H9 (cell line): ENCODE data around the gene CHPT1. TPM values are rescaled to one million over a fixed set of nuclear protein-coding genes. Genes with fewer than 3 reads are reported as not detected.

ENCODE experiments used
- DNase-seq: peaks from one replicate; pipeline ENCODE4 v3.0.0-alpha.2; 2017
- H2AFZ ChIP-seq: one replicate; pipeline ENCODE4 v1.6.1; 2013; ENCODE audit warnings: mild to moderate bottlenecking, low read length, control low read depth, moderate library complexity
- H2AK5ac ChIP-seq: 2 replicates; pipeline ENCODE4 v1.6.1; 2013; ENCODE audit warnings: low read length, control low read depth, mixed read lengths; ENCODE audit not compliant: insufficient read length
- H2BK120ac ChIP-seq: one replicate; pipeline ENCODE4 v1.6.1; 2013; ENCODE audit warnings: low read depth, mild to moderate bottlenecking, low read length, control low read depth, inconsistent platforms; ENCODE audit not compliant: poor library complexity, severe bottlenecking
- H2BK12ac ChIP-seq: 2 replicates; pipeline ENCODE4 v1.6.1; 2013; ENCODE audit warnings: low read length, control low read depth, mixed read lengths, low read depth; ENCODE audit not compliant: insufficient read length
- H2BK15ac ChIP-seq: 2 replicates; pipeline ENCODE4 v1.6.1; 2013; ENCODE audit warnings: low read depth, low read length, control low read depth
- H2BK20ac ChIP-seq: one replicate; pipeline ENCODE4 v1.6.1; 2013; ENCODE audit warnings: low read depth, mild to moderate bottlenecking, low read length, control low read depth, inconsistent platforms; ENCODE audit not compliant: poor library complexity, severe bottlenecking
- H2BK5ac ChIP-seq: 2 replicates; pipeline ENCODE4 v1.6.1; 2013; ENCODE audit warnings: low read length, control low read depth, mixed read lengths; ENCODE audit not compliant: insufficient read length
- H3K14ac ChIP-seq: 2 replicates; pipeline ENCODE4 v1.6.1; 2013; ENCODE audit warnings: low read length, control low read depth; ENCODE audit not compliant: insufficient read depth
- H3K18ac ChIP-seq: 2 replicates; pipeline ENCODE4 v1.6.1; 2013; ENCODE audit warnings: low read depth, mild to moderate bottlenecking, mixed read lengths, low read length, control low read depth; ENCODE audit not compliant: insufficient read length
- H3K23ac ChIP-seq: 2 replicates; pipeline ENCODE4 v1.6.1; 2013; ENCODE audit warnings: low read length, control low read depth, mixed read lengths, low read depth; ENCODE audit not compliant: insufficient read length
- H3K23me2 ChIP-seq: 2 replicates; pipeline ENCODE4 v1.6.1; 2013; ENCODE audit warnings: low read depth, mild to moderate bottlenecking, mixed read lengths, low read length, control low read depth; ENCODE audit not compliant: insufficient read length, poor library complexity, severe bottlenecking
- H3K27ac ChIP-seq: 2 replicates; pipeline ENCODE4 v1.5.1; 2013; ENCODE audit warnings: low read length, control low read depth, mixed read lengths, low read depth; ENCODE audit not compliant: insufficient read length
- H3K27me3 ChIP-seq: 2 replicates; pipeline ENCODE4 v1.6.1; 2013; ENCODE audit warnings: low read length, control low read depth, inconsistent platforms; ENCODE audit not compliant: insufficient read depth
- H3K4ac ChIP-seq: 2 replicates; pipeline ENCODE4 v1.6.1; 2013; ENCODE audit warnings: low read depth, mild to moderate bottlenecking, control low read depth, inconsistent platforms, low read length, moderate library complexity
- H3K4me1 ChIP-seq: 2 replicates; pipeline ENCODE4 v1.6.1; 2013; ENCODE audit warnings: low read length, control low read depth, inconsistent platforms; ENCODE audit not compliant: insufficient read depth
- H3K4me2 ChIP-seq: 2 replicates; pipeline ENCODE4 v1.6.1; 2013; ENCODE audit warnings: low read length, control low read depth, mixed read lengths; ENCODE audit not compliant: insufficient read length, insufficient read depth
- H3K56ac ChIP-seq: 2 replicates; pipeline ENCODE4 v1.6.1; 2013; ENCODE audit warnings: low read depth, mild to moderate bottlenecking, mixed read lengths, low read length, control low read depth; ENCODE audit not compliant: insufficient read length
- H3K79me1 ChIP-seq: 2 replicates; pipeline ENCODE4 v1.6.1; 2013; ENCODE audit warnings: low read depth, mild to moderate bottlenecking, moderate library complexity, low read length, control low read depth, inconsistent platforms; ENCODE audit not compliant: insufficient read depth, poor library complexity, severe bottlenecking
- H3K79me2 ChIP-seq: 2 replicates; pipeline ENCODE4 v1.6.1; 2013; ENCODE audit warnings: low read length, control low read depth, inconsistent platforms; ENCODE audit not compliant: insufficient read depth
- H3K9ac ChIP-seq: 2 replicates; pipeline ENCODE4 v1.6.1; 2013; ENCODE audit warnings: low read length, control low read depth, mixed read lengths; ENCODE audit not compliant: insufficient read length; ENCODE audit errors: extremely low read depth
- H3K9me3 ChIP-seq: one replicate; pipeline ENCODE4 v1.6.1; 2013; ENCODE audit warnings: low read depth, low read length, inconsistent platforms; ENCODE audit not compliant: control insufficient read depth
- H3T11ph ChIP-seq: one replicate; pipeline ENCODE4 v1.6.1; 2013; ENCODE audit warnings: mild to moderate bottlenecking, low read length, control low read depth, inconsistent platforms
- H4K20me1 ChIP-seq: one replicate; pipeline ENCODE4 v1.6.1; 2013; ENCODE audit not compliant: control insufficient read depth, insufficient read length, insufficient read depth
- H4K5ac ChIP-seq: 2 replicates; pipeline ENCODE4 v1.6.1; 2013; ENCODE audit warnings: low read depth, mild to moderate bottlenecking, mixed read lengths, low read length, control low read depth; ENCODE audit not compliant: insufficient read length
- H4K8ac ChIP-seq: replicated peaks from 2 replicates; pipeline ENCODE4 v1.6.1; 2013; ENCODE audit warnings: low read length, control low read depth, mixed read lengths, low read depth; ENCODE audit not compliant: insufficient read length
- H4K91ac ChIP-seq: 2 replicates; pipeline ENCODE4 v1.6.1; 2013; ENCODE audit warnings: low read depth, mild to moderate bottlenecking, moderate library complexity, mixed read lengths, low read length, control low read depth; ENCODE audit not compliant: insufficient read length
- H3K27ac Mint-ChIP-seq, 3 experiments: 2 replicates in 2 of 3; 3 replicates in 1 of 3; pipeline ENCODE4 v1.8.0; 2020 to 2021; ENCODE audit warnings: mixed read lengths in 3 of 3, mild to moderate bottlenecking in 1 of 3, moderate library complexity in 1 of 3
- H3K27me3 Mint-ChIP-seq: 2 replicates; pipeline ENCODE4 v1.8.0; 2021; ENCODE audit warnings: low read depth, mild to moderate bottlenecking, moderate library complexity, mixed read lengths
- H3K36me3 Mint-ChIP-seq, 3 experiments: 2 replicates in 2 of 3; 3 replicates in 1 of 3; pipeline ENCODE4 v1.8.0; 2020 to 2021; ENCODE audit warnings: low read depth in 3 of 3, mixed read lengths in 3 of 3; ENCODE audit not compliant: insufficient read depth in 1 of 3
- H3K4me1 Mint-ChIP-seq, 2 experiments: 2 replicates each; pipeline ENCODE4 v1.8.0; 2020; ENCODE audit warnings: mixed read lengths in 2 of 2
- H3K4me3 Mint-ChIP-seq, 2 experiments: 2 replicates in 1 of 2; 3 replicates in 1 of 2; pipeline ENCODE4 v1.8.0; 2020 to 2021; ENCODE audit warnings: mild to moderate bottlenecking in 2 of 2, mixed read lengths in 2 of 2, moderate library complexity in 1 of 2
- H3K9me3 Mint-ChIP-seq, 2 experiments: 2 replicates in 1 of 2; 3 replicates in 1 of 2; pipeline ENCODE4 v1.8.0; 2020; ENCODE audit warnings: mild to moderate bottlenecking in 2 of 2, mixed read lengths in 2 of 2, moderate library complexity in 1 of 2
- total RNA-seq: library from RNA; stranded (reverse); gene quantifications from 2 replicates; pipeline ENCODE4 v1.2.1, GENCODE V29; 2021
- TF ChIP-seq, protein P1 (sequence below): fragments of 200-600 bp; sonication (generic); conservative IDR thresholded peaks from 3 replicates; pipeline ENCODE4 v1.8.0; 2021; ENCODE audit warnings: antibody characterized with exemption, mild to moderate bottlenecking

The CHPT1 gene
- total RNA-seq, 1 experiment from 2014 or later: 17.1 TPM

GRCh38 chr12:101678081-101678480 lies 19.4 kb upstream of the CHPT1 start:
- Histone ChIP-seq H2AFZ (no peak overlapping the region), H3K79me2 (no peaks in the 10 kb centered on the region), H4K8ac (no peak overlapping the region), H3K27ac (no peak overlapping the region), H3K9me3 (no peaks in the 10 kb centered on the region), H2BK15ac (no peak overlapping the region), H4K20me1 (no peaks in the 10 kb centered on the region), H2BK120ac (no peak overlapping the region), H3K4ac (no peak overlapping the region), H3K4me2 (no peak overlapping the region), H4K5ac (no peak overlapping the region), H3K23ac (no peak overlapping the region), H3K79me1 (no peaks in the 10 kb centered on the region), H3K9ac (no peak overlapping the region), H2BK5ac (no peak overlapping the region), H2BK20ac (no peak overlapping the region), H3K56ac (no peak overlapping the region), H3K27me3 (no peaks in the 10 kb centered on the region), H2BK12ac (no peak overlapping the region), H3T11ph (no peak overlapping the region), H3K18ac (no peak overlapping the region), H3K23me2 (no peaks in the 10 kb centered on the region), H3K14ac (no peak overlapping the region), H3K4me1 (no peaks in the 10 kb centered on the region), H2AK5ac (no peak overlapping the region), H4K91ac (no peak overlapping the region)
- DNase-seq: no peak
- H3K36me3 Mint-ChIP-seq: no peaks in the 10 kb centered on the region
- H3K4me3 Mint-ChIP-seq: no peak overlapping the region
- H3K9me3 Mint-ChIP-seq: no peaks in the 10 kb centered on the region
- H3K27ac Mint-ChIP-seq: no peak overlapping the region
- TF ChIP-seq, protein P1, sequence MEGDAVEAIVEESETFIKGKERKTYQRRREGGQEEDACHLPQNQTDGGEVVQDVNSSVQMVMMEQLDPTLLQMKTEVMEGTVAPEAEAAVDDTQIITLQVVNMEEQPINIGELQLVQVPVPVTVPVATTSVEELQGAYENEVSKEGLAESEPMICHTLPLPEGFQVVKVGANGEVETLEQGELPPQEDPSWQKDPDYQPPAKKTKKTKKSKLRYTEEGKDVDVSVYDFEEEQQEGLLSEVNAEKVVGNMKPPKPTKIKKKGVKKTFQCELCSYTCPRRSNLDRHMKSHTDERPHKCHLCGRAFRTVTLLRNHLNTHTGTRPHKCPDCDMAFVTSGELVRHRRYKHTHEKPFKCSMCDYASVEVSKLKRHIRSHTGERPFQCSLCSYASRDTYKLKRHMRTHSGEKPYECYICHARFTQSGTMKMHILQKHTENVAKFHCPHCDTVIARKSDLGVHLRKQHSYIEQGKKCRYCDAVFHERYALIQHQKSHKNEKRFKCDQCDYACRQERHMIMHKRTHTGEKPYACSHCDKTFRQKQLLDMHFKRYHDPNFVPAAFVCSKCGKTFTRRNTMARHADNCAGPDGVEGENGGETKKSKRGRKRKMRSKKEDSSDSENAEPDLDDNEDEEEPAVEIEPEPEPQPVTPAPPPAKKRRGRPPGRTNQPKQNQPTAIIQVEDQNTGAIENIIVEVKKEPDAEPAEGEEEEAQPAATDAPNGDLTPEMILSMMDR: no peak
- H3K27me3 Mint-ChIP-seq: peaks cover 2% of the 10 kb centered on the region; the same call in 1 of the 2 replicates
- H3K4me1 Mint-ChIP-seq: no peaks in the 10 kb centered on the region
